ENCODE data around the gene WWP2.

GRCh38 chr16:69941251-69942098 is 179.3 kb downstream of the WWP2 start:
- TF ChIP-seq EZH2 (IDR thresholded peaks at IDR 0.05; ENCODE audit: insufficient read depth, poor library complexity, severe bottlenecking) (no peak), EZH2phosphoT487 (IDR thresholded peaks at IDR 0.05; ENCODE audit: insufficient read depth, low read depth) (no peak)
